Inflammatory macrophage treated with lipopolysaccharide for 1 hour (primary cell): Measurements from ENCODE around the gene ADRM1.
A peak's percentile ranks its signal among the peaks of the same experiment; 100 is the strongest.

ENCODE experiments used
- DNase-seq, 2 donors: peaks; one replicate each; pipeline ENCODE4 v3.0.0-alpha.2; 2020 to 2022

The ADRM1 gene

DNA sequence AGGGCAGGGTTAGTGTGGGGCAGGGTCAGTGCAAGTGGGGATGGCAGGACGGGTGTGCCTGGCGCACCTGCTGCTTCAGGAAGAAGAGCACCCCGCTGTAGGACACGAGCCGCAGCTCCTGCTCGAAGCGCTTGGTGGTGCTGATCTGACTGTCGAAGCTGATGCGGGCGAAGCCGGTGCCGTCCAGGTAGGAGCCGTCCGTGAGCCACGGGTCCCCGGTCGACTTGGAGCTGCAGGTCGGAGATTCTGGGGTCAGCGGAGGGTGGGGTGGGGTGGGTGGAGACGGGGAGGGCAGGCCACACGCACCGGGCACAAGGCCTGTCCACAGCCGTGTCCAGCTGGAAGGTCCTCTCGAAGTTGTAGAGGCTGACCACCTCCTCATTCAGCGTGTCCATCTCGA is 10.2 kb downstream of the ADRM1 start:
- no peak for DNase-seq

DNA sequence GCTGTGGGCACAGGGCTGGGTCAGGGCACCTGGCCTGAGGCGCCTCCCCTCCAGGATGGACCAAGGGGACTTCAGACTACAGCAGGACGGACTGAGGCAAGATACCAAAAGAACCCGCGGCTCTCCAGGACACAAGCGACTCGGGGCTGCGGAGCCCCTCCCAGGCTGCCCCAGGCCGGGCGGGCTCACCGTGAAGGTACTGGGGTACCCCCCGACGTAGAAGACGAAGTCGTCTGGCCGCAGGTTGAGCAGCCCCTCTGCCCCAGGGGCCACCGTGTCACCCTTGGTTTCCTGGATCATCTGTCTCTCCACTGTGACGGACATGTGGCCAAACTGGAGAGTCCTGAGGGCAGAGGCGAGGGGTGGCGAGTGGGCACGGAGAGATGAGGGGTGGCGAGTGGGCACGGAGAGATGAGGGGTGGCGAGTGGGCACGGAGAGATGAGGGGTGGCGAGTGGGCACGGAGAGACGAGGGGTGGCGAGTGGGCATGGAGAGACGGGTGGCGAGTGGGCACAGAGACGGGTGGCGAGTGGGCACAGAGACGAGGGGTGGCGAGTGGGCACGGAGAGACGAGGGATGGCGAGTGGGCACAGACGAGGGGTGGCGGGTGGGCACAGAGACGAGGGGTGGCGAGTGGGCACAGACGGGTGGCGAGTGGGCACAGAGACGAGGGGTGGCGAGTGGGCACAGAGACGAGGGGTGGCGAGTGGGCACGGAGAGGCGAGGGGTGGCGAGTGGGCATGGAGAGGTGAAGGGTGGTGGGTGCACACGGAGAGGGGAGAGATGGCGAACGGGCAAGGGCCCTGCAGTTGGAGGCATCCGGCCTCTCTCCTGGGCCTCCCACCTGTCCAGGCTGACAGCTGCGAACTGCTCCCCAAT is 10.9 kb downstream of the ADRM1 start:
- DNase-seq = no peak

GRCh38 chr20:62314339-62314638 is 11.5 kb downstream of the ADRM1 start:
- no peak for DNase-seq

DNA sequence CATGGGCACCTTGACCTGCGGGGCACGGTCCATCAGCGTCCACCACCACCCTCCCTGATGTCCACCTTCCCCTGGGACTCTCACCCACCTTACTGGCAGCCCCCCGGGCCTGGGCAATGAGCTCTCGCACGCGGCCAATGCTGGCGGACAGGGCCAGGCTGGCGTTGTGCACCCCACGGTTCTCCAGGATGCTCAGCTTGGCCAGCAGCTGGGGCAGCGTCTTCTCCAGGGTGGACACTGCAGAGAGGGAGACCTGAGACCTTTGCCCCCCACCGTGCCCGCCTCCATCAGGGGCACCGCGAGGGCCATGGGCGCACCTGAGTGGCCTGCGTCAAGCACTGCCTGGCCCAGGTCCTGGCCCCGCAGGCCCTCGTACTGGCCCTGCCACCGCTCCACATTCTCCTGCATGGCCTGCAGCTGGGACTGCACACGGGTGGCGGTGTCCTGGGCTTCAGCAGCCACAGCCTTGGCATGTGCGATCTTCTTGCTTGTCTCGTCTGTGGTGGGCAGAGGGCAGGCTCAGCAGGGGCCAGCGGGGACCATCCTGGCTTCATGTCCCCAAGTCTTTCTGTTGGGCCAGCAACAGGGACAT is 12.0 kb downstream of the ADRM1 start:
- no peak for DNase-seq

GRCh38 chr20:62315773-62316172 is 13.0 kb downstream of the ADRM1 start:
- DNase-seq = no peak

DNA sequence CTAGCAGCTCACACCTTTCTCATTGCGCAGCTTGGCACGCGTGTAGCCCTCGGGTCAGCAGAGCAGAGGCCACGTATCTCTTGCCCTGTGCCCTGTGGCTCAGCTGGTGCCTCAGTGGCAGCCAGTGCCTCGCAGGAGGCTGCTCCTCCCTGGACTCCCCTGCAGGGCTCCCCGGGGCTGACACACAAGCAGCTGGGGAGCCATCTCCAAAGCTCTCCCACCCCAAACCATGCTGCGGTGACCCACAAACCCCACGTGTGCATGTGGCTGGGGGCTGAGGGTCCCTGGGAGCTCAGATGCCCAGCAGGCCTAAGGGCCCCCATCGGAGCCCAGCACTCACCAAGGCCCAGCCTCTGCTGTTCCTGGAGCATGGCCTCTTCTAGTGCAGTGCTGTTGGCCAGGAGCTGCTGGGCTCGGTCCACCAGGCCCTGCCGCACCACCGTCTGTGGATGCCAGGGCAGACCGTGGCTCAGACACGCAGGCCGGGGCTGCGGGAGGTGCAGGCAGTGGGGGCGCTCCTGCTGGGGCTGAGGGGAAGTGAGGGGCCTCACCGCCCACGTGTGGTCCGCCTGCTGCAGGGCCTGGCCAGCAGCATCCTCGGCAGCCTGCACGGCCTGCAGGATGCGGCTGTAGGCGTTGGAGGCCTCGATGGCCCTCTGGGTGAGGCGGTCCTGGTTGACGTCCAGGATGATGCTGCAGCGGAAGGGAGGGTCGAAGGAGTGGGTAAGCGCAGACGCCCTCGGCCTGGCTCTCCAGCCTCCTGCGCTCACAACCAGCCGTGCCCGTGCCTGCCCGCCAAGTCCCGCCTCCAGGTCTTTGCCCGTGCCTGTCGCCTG is 13.8 kb downstream of the ADRM1 start:
- DNase-seq = no peak

DNA sequence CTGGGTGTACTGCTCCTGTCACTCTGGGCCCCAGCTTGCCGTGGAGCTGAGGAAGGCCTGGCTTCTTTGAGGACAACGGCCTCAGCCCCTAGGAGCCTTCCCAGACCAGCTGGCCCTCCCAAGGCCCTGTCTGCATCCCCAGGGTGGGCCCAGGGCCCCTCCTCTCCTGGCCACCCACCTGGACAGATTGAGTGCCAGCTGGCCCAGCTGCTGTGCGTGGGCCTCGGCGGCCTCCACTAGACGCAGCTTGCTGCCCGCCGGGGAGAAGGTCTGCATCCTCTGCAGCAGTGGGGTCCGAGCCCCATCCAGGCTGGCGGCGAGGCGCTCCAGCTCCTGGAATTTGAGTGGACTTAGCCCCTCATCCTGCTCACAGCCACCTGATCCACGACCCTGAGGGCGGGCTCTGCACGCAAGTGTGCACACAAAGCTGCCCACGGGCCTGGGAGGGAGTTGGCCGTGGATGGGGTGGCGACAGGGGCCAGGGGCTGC is 14.4 kb downstream of the ADRM1 start:
- DNase-seq = no peak

- DNase-seq = no peak
Observed at GRCh38 chr20:62318400-62319345, 15.9 kb downstream of the ADRM1 start.

- DNase-seq = no peak
Observed at GRCh38 chr20:62319346-62319909, 16.6 kb downstream of the ADRM1 start.

DNA sequence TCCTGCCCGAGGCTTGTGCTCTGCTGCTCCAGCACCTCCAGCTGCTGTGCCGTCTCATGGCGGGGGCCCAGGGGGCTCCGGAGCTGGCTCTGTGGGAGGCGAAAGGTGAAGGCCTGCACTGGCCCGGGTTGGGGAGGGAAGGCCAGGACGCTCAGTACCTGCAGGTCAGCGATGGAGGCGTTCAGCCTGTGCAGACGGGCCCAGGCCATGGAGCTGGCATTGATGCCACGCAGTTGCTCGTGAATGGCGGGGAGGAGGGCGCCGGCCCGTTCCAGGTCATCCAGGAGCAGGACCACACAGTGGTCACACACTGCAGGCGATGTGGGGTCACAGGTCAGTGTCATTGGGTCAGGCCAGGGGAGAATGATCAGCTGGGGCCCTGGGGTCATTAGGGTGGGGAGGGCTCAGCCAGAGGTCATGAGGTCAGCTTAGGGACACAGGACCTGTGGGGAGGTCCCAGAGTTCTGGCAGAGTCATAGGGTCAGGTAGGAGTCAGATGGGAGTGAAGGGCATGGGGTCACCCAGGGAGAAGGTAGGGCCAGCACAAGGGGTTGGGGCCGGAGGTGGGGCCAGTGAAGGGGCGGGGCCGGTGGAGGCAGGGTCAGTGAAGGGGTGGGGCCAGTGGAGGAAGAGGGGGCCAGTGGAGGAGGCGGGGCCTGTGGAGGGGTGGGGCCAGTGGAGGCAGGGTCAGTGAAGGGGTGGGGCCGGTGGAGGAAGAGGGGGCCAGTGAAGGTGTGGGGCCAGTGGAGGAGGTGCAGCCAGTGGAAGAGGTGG is 18.0 kb downstream of the ADRM1 start:
- peak in 1 of 2 donors; percentile 3 for DNase-seq

DNA sequence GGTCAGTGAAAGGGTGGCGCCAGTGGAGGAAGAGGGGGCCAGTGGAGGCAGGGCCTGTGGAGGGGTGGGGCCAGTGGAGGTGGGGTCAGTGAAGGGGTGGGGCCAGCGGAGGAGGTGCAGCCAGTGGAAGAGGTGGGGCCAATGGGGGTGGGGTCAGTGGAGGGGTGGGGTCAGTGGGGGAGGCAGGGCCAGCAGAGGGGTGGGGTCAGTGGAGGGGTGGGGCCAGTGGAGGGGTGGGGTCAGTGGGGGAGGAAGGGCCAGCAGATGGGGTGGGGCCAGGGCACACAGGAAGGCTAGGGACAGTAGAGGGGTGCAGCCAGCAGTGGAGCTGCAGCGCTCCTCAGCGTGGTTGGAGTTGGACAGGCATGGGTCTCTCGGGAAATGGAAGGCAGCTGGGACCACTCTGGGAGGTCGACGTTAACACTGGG is 18.7 kb downstream of the ADRM1 start:
- no peak for DNase-seq

GRCh38 chr20:62321975-62322374 is 19.2 kb downstream of the ADRM1 start:
- DNase-seq = no peak

- no peak for DNase-seq
Observed at GRCh38 chr20:62322492-62323041, 19.8 kb downstream of the ADRM1 start.

DNA sequence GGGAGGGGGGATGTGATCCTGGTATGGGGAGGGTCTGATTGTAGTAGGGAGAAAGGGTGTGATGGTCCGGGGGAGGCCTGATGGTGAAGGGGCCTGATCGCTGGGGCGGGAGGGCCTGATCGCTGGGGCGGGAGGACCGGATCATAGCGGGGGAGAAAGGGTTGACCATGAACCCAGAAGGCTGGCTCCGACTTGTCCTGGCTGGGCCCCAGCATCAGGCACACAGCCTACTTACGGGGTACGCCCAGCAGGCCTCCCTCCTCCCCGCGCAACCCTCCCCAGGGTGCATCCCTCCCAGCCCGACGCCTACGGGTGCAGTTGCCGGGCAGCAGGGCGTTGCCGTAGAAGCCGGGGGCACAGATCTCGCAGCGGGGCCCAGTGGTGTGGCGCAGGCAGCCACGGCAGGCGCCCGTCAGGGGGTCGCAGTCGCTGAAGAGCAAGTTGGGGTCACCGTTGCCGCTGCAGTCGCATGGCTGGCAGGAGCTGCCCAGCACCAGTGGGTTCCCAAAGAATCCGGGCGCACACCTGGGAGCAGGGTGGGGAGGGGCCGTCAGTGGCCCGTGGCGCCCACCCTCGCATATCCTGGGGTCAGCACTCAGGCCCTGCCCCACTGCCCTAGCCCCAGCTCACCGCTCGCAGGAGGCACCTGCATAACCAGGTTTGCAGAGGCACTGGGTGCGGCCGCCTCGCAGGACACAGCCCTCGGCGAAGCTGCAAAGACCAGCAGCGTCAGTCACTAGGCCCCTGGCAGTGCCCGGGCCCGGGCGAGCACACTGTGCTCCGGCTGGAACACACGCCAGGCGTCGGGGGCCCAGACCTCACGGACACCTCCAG is 20.6 kb downstream of the ADRM1 start:
- no peak for DNase-seq

DNA sequence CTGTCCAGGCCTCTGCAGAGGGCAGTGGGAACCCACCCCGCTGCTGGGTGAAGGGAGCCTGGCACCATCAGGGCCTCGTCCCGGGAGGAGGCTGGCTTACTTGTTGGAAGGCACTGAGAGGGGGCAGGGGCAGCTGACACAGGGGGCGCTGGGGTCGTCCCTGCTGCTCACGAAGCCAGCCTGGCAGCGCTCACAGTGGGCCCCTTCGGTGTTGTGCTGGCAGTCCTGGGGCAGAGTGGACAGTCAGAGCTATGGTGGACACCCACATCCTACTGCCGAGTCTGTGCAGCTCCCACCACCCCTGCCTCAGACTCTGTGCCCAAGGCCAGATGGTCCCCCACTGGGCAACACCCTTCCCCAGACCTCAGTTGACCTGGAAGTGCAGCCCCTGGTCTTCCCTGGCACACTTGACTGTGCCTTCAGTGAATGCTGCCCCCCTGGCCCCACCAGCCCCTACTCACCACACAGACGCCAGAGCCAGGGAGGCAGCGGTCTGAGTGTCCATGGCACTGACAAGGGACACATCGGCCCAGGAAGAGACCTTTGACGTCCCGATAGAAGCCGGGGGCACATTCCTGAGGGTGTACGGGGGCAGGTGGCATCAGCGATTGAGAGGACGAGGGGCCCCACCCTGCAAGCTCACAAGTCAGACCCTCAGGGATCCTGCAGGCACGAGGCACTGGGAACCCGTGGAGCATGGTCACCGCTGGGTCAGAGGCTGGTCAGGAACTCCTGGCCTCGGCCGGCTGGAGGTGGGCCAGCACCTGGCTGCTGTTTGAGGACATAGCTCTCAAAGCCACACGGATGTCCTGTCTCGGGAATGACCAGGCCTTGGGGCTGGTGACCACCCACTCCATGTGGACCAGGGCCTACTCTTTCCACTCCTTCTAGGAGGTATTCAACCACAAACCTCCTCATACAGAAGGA is 21.4 kb downstream of the ADRM1 start:
- DNase-seq = no peak

GRCh38 chr20:62325172-62325905 is 22.5 kb downstream of the ADRM1 start:
- DNase-seq = no peak

- DNase-seq = no peak
Observed at GRCh38 chr20:62326559-62326958, 23.8 kb downstream of the ADRM1 start.
